MM.1S (cell line): ENCODE results near the gene DNMT3A.

Experiments used
- CTCF ChIP-seq: fragments of 300-600 bp; sonication (generic); IDR thresholded peaks from 2 replicates; pipeline ENCODE4 v1.5.1; 2016; ENCODE audit warnings: antibody characterized with exemption, low read length, mixed read lengths
- EZH2 ChIP-seq: fragments of 300-600 bp; sonication (generic); optimal IDR thresholded peaks from 2 replicates; pipeline ENCODE3; 2017; ENCODE audit warnings: low read depth, mild to moderate bottlenecking, antibody characterized with exemption, low read length, mixed read lengths
- EZH2phosphoT487 ChIP-seq: fragments of 300-600 bp; sonication (generic); IDR thresholded peaks from 2 replicates; pipeline ENCODE4 v1.6.1; 2018; ENCODE audit warnings: antibody characterized with exemption, low read length

- TF ChIP-seq CTCF (no peak), EZH2phosphoT487 (no peak), EZH2 (no peak)
Observed at GRCh38 chr2:25383806-25384205, 42.1 kb upstream of the DNMT3A start.
